Upper lobe of left lung (tissue), 4 donors: ENCODE results near the gene KAZN.

Experiments
- POLR2AphosphoS5 ChIP-seq, 2 donors: sonication (generic); formaldehyde crosslinking; IDR thresholded peaks; one replicate each; pipeline ENCODE4 v1.5.1; 2017; ENCODE audit warnings: antibody characterized with exemption in 2 of 2
- TF ChIP-seq, protein P1 (sequence below), 6 experiments: fragments of 450-650 bp in 4 of 6; fragments of 200-600 bp in 2 of 6; sonication (generic) in 2 of 6; IDR thresholded peaks; one replicate each; pipeline ENCODE4 v1.5.1; 2016 to 2019; ENCODE audit warnings: antibody characterized with exemption in 6 of 6

GRCh38 chr1:14735841-14736240 is 137.4 kb downstream of the KAZN start:
- TF ChIP-seq, protein P1, sequence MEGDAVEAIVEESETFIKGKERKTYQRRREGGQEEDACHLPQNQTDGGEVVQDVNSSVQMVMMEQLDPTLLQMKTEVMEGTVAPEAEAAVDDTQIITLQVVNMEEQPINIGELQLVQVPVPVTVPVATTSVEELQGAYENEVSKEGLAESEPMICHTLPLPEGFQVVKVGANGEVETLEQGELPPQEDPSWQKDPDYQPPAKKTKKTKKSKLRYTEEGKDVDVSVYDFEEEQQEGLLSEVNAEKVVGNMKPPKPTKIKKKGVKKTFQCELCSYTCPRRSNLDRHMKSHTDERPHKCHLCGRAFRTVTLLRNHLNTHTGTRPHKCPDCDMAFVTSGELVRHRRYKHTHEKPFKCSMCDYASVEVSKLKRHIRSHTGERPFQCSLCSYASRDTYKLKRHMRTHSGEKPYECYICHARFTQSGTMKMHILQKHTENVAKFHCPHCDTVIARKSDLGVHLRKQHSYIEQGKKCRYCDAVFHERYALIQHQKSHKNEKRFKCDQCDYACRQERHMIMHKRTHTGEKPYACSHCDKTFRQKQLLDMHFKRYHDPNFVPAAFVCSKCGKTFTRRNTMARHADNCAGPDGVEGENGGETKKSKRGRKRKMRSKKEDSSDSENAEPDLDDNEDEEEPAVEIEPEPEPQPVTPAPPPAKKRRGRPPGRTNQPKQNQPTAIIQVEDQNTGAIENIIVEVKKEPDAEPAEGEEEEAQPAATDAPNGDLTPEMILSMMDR (IDR thresholded peaks at IDR 0.05): no peak
- no peak for TF ChIP-seq POLR2AphosphoS5 (IDR thresholded peaks at IDR 0.05)
